GM18498 (cell line): ENCODE data around the gene TPD52L1.

Experiments
- ATAC-seq: cut with Tn5 transposase; IDR thresholded peaks from one replicate; pipeline ENCODE4 v1.9.1; 2021; ENCODE audit warnings: mild to moderate bottlenecking, moderate library complexity; ENCODE audit not compliant: unreplicated experiment

The TPD52L1 gene

GRCh38 chr6:125207956-125208355 lies 54.4 kb downstream of the TPD52L1 start:
- ATAC-seq, result no peak

- ATAC-seq, result no peak
These were observed 55.2 kb downstream of the TPD52L1 start for GRCh38 chr6:125208625-125209249.

GRCh38 chr6:125210667-125211066 lies 57.1 kb downstream of the TPD52L1 start:
- no peak for ATAC-seq

- no peak for ATAC-seq
These were observed 57.8 kb downstream of the TPD52L1 start for GRCh38 chr6:125211352-125211751.

DNA sequence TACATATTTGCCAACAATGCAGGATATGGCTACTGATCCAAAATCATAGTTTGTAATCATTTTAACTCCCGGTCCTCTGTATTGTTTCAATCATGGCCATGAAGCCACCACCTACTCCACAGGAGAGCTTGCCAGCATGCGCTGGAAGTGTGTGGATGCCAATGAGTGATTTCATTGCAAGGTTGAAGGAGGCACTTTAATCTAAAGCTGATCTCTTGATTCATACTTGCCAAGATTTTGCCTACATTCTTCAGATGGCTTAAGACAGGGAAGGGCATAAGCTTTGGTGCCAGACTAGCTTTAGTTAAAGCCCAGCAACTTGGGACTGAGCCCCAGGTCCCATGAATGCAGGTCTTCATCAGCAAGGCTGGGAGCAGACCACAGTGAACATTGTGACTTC lies 58.8 kb downstream of the TPD52L1 start:
- no peak for ATAC-seq

DNA sequence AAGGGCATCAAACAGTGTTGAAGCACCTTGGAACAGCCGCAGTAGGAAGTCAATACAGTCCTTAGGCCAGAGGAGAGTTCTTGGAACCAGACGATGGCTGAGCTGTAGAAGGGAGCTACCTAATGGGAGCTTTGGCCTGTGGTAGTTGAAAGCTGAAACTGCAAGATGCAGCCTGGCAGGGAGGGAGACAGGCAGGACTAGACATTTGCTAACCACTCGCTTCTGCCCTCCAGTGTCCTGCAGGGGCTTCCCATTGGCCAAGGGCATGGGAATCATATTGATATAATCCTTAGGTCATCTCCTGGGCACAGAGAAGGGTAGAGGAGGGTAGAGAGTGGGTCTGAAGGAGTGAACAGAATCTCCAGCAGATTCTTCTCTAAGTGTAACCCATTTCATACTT lies 60.4 kb downstream of the TPD52L1 start:
- ATAC-seq, result no peak

- no peak for ATAC-seq
These were observed 61.8 kb downstream of the TPD52L1 start for GRCh38 chr6:125215252-125215819.

GRCh38 chr6:125216015-125216414 lies 62.4 kb downstream of the TPD52L1 start:
- ATAC-seq, result no peak

DNA sequence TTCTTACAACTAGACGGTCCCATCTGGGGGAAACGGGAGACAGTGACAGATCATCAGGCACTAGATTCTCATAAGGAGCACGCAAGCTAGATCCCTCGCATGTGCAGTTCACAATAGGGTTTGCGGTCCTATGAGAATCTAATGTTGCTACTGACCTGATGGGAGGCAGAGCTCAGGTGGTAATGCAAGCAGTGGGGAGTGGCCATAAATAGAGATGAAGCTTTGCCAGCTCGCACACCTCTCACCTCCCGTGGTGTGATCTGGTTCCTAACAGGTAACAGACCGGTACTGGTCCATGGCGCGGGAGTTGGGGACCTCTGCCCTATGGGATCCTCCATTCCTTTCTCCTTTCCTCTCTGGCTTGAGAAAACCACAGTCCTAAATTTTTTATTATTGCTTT lies 63.8 kb downstream of the TPD52L1 start:
- ATAC-seq, result no peak

- ATAC-seq, result no peak
These were observed 64.4 kb downstream of the TPD52L1 start for GRCh38 chr6:125217992-125218391.

DNA sequence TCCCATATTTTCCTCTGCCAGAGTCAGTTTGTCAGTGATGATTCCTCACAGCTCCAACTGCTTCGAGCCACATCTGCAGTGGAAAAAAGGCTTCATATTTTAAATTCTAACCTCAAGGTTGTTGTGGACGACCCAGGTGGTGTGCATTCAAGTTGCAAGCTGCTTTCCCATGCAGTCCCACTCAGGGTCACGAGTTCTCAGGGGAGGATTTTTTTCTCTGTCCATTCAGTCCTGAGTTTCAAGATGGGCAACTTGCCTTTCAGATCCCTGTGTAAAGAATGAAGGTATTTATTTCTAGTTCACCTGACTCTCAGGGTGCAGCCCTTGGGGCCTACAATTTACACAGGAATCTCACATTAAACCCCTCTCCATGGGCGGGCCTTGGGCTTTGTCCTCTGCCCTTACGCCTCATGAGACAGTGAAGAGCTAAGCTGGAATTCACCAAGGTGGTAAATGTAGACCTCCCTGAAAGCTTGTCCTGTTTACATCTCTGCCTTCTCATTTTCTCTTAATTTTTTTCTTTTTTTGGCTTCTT lies 65.9 kb downstream of the TPD52L1 start:
- no peak for ATAC-seq

GRCh38 chr6:125220712-125221111 lies 67.1 kb downstream of the TPD52L1 start:
- ATAC-seq, result no peak

DNA sequence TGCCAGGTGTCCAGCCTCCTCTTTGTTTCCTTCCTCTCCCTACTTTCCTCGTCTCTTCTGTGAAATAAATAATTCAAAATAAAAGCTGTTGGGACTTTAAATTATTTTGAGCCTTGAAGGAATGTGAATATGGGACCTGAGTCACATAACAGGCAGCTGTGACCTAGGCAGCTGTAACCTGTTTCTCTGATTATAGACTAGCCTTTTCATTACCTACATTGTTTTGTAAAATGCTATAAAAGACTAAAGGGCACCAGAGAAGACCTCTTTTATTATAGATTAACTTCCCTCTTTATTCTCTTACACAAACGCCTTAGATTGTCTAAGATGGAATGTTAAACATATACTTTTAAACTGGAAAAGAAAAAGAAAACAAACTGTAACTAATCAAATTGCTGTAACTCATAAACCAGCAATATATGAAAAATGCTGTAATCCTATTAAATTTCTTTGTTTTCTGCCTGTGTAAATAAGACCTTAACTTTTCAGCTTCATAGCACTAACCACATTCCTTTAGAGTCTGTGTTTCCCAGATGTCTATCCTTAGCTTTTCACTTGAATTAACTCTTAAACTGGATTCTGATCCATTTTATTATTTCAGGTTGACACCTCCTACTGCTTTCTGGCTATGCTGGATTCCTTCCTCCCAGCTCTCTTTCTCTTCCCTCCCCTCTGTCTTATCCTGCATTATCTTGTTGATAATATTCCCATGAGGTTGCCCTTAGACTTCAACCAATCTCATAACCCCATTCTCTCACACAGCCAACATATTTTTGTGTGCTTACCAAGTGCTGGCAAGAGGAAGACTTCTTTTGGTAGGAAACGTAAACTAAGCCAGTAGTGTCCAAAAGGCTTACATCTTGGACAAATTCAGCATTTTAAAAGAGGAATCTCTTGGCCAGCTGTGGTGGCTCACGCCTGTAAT lies 69.2 kb downstream of the TPD52L1 start:
- ATAC-seq, result no peak

GRCh38 chr6:125224231-125224861 lies 70.8 kb downstream of the TPD52L1 start:
- no peak for ATAC-seq

- no peak for ATAC-seq
These were observed 73.7 kb downstream of the TPD52L1 start for GRCh38 chr6:125227244-125227643.

GRCh38 chr6:125228981-125229479 lies 75.5 kb downstream of the TPD52L1 start:
- ATAC-seq, result no peak

GRCh38 chr6:125230674-125231073 lies 77.1 kb downstream of the TPD52L1 start:
- no peak for ATAC-seq

DNA sequence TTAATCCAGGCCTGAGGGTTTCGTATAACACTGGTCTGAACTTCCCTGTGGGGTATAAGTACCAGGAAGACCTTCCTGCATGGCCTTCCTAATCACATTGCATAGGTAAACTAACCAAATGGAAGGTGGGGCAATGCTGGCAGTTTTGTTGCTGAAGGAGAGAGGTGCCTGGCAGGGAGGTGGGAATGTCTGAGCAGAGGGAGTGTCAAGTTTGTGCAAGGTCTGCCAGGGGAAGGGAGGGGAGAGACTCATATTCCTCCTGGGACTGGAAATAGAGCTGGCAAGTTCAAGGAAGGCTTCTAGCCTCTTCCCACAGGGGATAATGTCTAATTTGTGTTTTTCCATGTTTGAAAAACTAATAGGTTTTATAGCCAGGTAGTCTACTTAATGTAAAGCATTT lies 77.6 kb downstream of the TPD52L1 start:
- ATAC-seq, result no peak

DNA sequence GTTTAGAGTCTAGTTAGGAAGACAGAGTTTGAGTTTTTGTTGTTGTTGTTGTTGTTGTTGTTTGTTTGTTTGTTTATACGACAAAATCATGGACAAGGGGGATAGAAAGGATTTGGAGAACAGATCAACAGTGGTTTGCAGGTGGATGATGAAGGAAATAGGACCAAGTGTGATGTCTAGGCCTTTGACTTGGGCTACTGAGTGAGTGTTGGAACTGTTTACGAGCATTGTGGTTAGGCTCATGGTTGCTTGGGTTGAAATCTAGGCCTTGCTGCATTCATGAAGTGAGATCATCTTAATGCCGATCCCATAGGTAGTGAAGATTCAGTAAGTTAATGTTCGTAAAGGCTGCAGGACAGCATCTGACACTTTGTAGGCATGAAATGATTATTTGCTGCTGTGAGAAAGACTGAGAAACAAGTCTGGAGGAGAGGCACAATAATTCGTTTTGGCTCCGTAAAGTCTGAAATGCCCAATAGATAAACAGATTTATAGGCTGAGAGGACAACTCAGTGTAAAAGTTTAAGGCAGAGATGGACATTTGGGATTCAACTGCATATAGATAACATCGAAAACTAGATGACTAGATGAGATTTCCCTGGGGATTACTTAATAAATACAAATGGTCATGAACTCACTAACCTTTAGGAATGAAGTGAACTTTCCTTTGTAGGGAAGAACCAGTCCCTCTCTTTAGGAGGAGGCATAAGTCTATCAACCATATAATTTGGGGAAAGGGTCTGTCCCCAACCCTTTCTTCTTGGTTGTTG lies 78.2 kb downstream of the TPD52L1 start:
- no peak for ATAC-seq

DNA sequence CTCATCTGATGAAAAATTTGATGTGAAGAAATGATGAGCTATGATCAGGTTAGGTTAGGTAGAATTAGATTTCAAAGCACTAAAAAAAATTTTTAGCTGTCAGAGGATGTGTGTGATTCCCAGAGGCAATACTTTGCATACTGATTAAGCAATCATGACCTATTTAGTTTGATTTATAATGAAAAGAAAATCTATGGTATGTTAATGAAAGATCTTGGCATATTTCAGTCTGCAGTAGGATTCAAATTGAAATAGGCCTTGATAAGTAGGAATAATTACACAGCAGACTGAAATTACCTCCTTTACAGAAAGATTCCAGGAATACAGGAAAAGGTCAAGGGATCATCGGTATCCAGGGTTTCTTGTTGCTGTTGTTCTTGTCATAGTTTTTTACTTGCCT lies 78.9 kb downstream of the TPD52L1 start:
- no peak for ATAC-seq
